Stimulated activated CD4-positive, alpha-beta T cell treated with anti-CD3 and anti-CD28 coated beads, Interleukin-4, amount 100 ng/mL, for 48 hours (primary cell): Measurements from ENCODE around the gene CENPVL1.
A peak's percentile ranks its signal among the peaks of the same experiment; 100 is the strongest.
"Not testable (repeated sequence)": the region's sequence is repeated elsewhere in the genome, so short reads cannot be mapped to it uniquely, and the experiment has no call there.

ENCODE experiments used
- DNase-seq, 2 donors: peaks; one replicate each; pipeline ENCODE4 v3.0.0-alpha.2; 2020; ENCODE audit warnings: low read depth in 2 of 2

Gene CENPVL1

GRCh38 chrX:51710277-51711164, at the start of gene CENPVL1:
Gene CENPVL1, plus strand, starts transcription at chrX:51710512. Its CDS starts 0 bp downstream, at chrX:51710512.
- DNase-seq = not testable (repeated sequence)

DNA sequence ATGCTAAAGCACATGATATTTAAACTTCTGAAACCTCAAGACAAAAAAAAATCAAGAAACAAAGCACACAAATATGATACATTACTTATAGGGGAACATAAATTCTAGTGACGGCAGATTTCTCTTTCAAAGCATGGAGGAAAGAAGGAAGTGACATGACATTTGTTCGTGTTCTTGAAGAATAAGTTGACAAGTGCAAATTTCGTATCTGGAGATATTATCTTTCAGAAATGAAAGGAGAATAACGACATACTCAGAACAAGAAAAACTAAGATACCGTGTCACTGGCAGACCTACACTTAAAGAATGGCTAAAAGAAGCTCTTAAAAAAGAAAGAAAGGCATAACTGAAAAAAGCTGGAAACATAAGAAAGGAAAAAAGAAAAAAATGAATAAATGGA, 44.3 kb upstream of the CENPVL1 start:
- no peak for DNase-seq

GRCh38 chrX:51679689-51680433, 30.5 kb upstream of the CENPVL1 start:
- DNase-seq = not testable (repeated sequence)

- DNase-seq = not testable (repeated sequence)
Observed at GRCh38 chrX:51681808-51682719, 28.2 kb upstream of the CENPVL1 start.

DNA sequence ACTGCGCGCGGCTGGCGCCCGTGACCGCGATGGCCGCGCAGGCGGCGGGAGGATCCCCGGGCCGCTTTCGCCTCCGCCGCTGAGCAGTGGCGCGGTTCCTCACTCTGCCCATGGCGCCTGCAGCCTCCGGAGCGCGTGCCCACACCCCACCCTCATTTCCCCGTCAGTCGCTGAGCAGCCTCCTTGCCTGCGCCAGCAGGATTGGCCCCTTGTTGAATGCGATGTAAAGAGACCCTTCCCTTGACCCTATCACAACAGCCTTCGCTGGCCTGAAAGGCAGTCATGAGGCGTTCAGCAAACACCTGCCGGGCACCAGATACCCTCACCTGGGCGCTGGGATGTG, 27.6 kb upstream of the CENPVL1 start, which contains the start of gene CENPVL2:
TSS of gene CENPVL2 (minus strand) at position 112 of the 343 bp plus-strand sequence. CDS start at position 112, 0 bp downstream.
- not testable (repeated sequence) for DNase-seq

GRCh38 chrX:51694254-51694653, 16.1 kb upstream of the CENPVL1 start:
- no peak for DNase-seq

GRCh38 chrX:51697397-51697796, 12.9 kb upstream of the CENPVL1 start:
- DNase-seq = no peak

DNA sequence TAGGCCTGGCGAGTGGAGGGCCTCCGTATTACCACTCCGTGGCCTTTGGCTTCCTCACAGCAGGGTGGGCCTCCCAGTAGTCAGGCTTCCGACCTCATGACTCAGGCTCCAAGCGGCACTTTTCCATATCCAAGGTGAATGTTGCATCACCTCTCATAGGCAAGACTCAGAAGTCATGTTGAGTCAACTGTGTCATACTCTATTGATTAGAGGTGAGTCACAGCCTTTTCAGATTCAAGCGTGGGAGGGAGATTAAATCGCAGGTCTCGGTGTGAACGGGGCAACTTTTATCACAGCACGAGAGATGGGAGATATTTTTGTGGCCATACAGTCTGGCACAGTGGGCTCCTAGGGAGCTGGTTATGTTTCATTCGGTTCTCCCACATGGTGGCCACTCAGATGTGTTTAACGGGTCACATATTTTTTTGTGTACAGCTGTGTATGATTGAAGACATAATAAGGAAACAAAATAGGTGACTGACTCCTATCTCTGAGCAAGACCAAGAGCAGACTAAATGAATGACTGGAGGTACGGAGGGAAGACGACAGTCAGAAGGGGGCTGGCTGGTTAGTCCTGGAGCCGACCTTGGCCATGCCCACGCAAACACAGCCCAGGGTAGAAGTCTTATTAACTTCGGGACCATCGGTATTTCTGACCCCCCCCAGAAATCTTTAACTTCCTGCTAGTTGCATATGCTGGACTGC, 2.8 kb downstream of the CENPVL1 start:
- not testable (repeated sequence) for DNase-seq

- no peak for DNase-seq
Observed at GRCh38 chrX:51728202-51728601, 17.9 kb downstream of the CENPVL1 start.

- no peak for DNase-seq
Observed at GRCh38 chrX:51737091-51737490, 26.8 kb downstream of the CENPVL1 start.

DNA sequence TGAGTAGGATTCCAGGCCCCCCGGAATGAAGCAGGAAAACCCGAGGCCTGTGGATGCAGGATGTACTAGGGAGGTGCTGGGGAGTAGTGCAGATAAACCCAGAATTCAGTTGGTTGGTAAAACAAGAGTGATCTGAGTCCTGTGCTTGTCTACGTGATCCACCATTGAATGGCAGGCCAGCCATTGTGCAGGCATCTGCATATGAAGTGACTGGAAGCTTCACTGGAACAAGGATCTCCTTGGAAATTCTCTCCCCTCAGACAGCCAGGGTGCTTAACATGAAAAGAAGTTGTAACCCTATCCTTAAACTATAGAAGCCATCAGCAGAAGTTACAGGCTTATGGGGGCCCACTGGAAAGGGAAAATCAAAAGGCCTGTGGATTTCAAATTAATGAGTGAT, 32.3 kb downstream of the CENPVL1 start:
- no peak for DNase-seq

DNA sequence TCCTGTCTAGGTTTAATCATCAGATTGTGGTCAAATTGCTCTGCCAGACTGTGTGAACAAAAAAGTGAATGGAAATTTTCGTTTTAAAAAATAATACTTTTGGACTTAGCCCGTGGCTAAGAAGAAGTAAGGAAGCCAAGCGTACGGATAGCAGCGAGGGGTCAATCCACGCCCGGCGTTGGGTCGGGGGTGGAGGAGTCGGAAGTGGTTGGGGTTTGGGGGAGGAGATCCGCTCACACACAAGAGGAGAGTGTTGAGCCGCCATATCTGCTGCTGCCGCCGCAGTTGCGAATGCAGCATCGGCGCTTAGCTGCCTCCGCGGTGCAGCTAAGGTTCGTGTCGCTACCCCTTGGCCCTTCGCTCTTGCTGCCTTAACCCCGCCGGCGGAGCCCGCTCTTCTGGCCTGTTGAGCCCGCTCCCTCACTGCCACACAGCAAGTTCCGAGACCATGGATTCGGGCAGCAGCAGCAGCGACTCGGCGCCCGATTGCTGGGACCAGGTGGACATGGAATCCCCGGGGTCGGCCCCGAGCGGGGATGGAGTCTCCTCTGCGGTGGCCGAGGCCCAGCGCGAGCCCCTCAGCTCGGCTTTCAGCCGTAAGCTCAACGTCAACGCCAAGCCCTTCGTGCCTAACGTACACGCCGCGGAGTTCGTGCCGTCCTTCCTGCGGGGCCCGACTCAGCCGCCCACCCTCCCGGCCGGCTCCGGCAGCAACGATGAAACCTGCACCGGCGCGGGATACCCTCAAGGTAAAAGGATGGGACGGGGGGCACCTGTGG, 33.1 kb downstream of the CENPVL1 start, which contains the start of gene GSPT2:
TSS of gene GSPT2 (plus strand) at position 264 of the 779 bp plus-strand sequence. CDS start at position 449, 185 bp downstream.
- DNase-seq = peak; percentile 39 to 54

DNA sequence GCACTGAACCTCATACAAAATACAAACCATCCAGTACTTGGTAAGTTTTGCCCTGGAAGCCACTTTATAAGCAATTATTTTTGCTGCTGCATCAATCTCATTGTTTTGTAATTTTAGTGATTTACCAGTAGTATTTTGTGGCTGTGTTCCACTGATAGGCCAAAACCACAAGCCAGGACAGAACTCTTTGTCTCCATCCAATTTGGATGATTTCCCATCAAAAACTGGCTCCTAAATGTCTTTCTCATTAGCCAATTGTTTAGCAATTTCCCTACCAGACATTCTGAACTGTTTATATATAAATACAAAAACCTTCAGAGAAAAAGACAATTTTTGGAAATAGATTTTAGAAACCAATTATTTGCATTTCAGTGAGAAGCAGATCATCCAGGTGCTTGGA, 37.4 kb downstream of the CENPVL1 start:
- DNase-seq = no peak

GRCh38 chrX:51759055-51759839, 48.9 kb downstream of the CENPVL1 start:
- DNase-seq = no peak

DNA sequence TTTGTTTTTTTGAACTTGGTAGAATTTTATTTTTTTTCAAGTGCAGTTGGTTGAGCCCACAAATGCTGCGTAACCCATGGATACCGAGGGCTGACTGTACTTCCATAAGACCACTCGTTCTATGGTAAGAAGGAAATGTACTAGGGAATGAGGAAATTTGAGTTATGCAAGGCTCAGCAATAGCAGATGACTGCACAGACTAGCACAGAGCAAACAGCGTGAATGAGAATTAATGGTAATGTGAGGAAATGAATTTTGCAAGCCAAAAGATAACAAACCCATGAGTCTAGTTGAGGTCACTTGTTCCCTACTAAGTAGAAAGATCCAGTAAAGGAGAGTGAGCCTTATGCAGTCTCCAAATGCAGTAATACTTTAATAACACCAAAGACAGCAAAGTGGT, 50.3 kb downstream of the CENPVL1 start:
- DNase-seq = no peak
